Immature natural killer cell (primary cell): ENCODE measurements around the gene AFAP1L2. TPM values are rescaled to one million over a fixed set of nuclear protein-coding genes. Genes with fewer than 3 reads are reported as not detected.

Experiments
- DNase-seq, 3 donors: peaks; one replicate each; pipeline ENCODE4 v3.0.0; 2022; ENCODE audit warnings: mixed read lengths in 1 of 3
- H3K27ac Mint-ChIP-seq, 6 donors: one replicate each; pipeline ENCODE4 v1.8.0; 2020; ENCODE audit warnings: mixed read lengths in 6 of 6, mild to moderate bottlenecking in 5 of 6, inconsistent platforms in 4 of 6, moderate library complexity in 3 of 6
- H3K27me3 Mint-ChIP-seq, 3 donors: one replicate each; pipeline ENCODE4 v1.8.0; 2020 to 2021; ENCODE audit warnings: low read depth in 3 of 3, mild to moderate bottlenecking in 3 of 3, mixed read lengths in 3 of 3, moderate library complexity in 3 of 3, inconsistent platforms in 1 of 3
- H3K36me3 Mint-ChIP-seq, 3 donors: one replicate each; pipeline ENCODE4 v1.8.0; 2020; ENCODE audit warnings: mixed read lengths in 3 of 3, inconsistent platforms in 2 of 3, mild to moderate bottlenecking in 2 of 3
- H3K4me1 Mint-ChIP-seq, 2 donors: one replicate each; pipeline ENCODE4 v1.8.0; 2020; ENCODE audit warnings: inconsistent platforms in 2 of 2, mild to moderate bottlenecking in 2 of 2, mixed read lengths in 2 of 2, moderate library complexity in 1 of 2
- H3K4me3 Mint-ChIP-seq, 5 donors: one replicate each; pipeline ENCODE4 v1.8.0; 2020; ENCODE audit warnings: mild to moderate bottlenecking in 5 of 5, mixed read lengths in 5 of 5, inconsistent platforms in 3 of 5, moderate library complexity in 3 of 5
- H3K9me3 Mint-ChIP-seq, 6 donors: one replicate each; pipeline ENCODE4 v1.8.0; 2020; ENCODE audit warnings: mild to moderate bottlenecking in 6 of 6, mixed read lengths in 6 of 6, inconsistent platforms in 4 of 6, moderate library complexity in 3 of 6
- polyA plus RNA-seq, 3 donors: library from polyadenylated mRNA; unstranded; fragments of 300-500 nt; fragmentation: Illumina TruSeq; gene quantifications; one replicate each; pipeline ENCODE4 v1.2.3, GENCODE V29; 2021

Gene AFAP1L2
- polyA plus RNA-seq, 3 donors from 2014 or later: 0.61 to 2.0 (median 1.2) TPM

- H3K27me3 Mint-ChIP-seq: peaks cover 0 to 4% (median 2%) of the 10 kb centered on the region in 3 donors
- no peaks in the 10 kb centered on the region for H3K4me1 Mint-ChIP-seq
- H3K9me3 Mint-ChIP-seq: no peaks in the 10 kb centered on the region
- no peaks in the 10 kb centered on the region for H3K36me3 Mint-ChIP-seq
- DNase-seq: no peak
- no peak overlapping the region for H3K4me3 Mint-ChIP-seq
- H3K27ac Mint-ChIP-seq: no peak overlapping the region
Observed at GRCh38 chr10:114326795-114327194, 77.5 kb downstream of the AFAP1L2 start.

GRCh38 chr10:114323023-114323422, 81.3 kb downstream of the AFAP1L2 start:
- Mint-ChIP-seq H3K27me3 (peaks cover 0 to 5% (median 3%) of the 10 kb centered on the region in 3 donors), H3K4me1 (no peaks in the 10 kb centered on the region), H3K36me3 (no peaks in the 10 kb centered on the region), H3K9me3 (no peaks in the 10 kb centered on the region), H3K4me3 (no peak overlapping the region), H3K27ac (no peak overlapping the region)
- no peak for DNase-seq

GRCh38 chr10:114322344-114322743, 82.0 kb downstream of the AFAP1L2 start:
- Mint-ChIP-seq H3K27me3 (peaks cover 0 to 5% (median 3%) of the 10 kb centered on the region in 3 donors), H3K4me1 (no peaks in the 10 kb centered on the region), H3K36me3 (no peaks in the 10 kb centered on the region), H3K27ac (no peak overlapping the region), H3K9me3 (no peaks in the 10 kb centered on the region), H3K4me3 (no peak overlapping the region)
- DNase-seq: no peak

- Mint-ChIP-seq H3K9me3 (no peaks in the 10 kb centered on the region), H3K27ac (no peak overlapping the region), H3K36me3 (no peaks in the 10 kb centered on the region), H3K4me1 (no peaks in the 10 kb centered on the region), H3K4me3 (no peak overlapping the region), H3K27me3 (peaks cover 0 to 3% (median 3%) of the 10 kb centered on the region in 3 donors)
- DNase-seq: no peak
Observed at GRCh38 chr10:114320249-114321116, 83.8 kb downstream of the AFAP1L2 start.

GRCh38 chr10:114319406-114320248, 84.7 kb downstream of the AFAP1L2 start:
- Mint-ChIP-seq H3K9me3 (no peaks in the 10 kb centered on the region), H3K4me3 (no peak overlapping the region), H3K27me3 (peaks cover 0 to 5% (median 3%) of the 10 kb centered on the region in 3 donors), H3K4me1 (no peaks in the 10 kb centered on the region), H3K27ac (no peak overlapping the region), H3K36me3 (no peaks in the 10 kb centered on the region)
- no peak for DNase-seq

- Mint-ChIP-seq H3K4me3 (no peak overlapping the region), H3K27me3 (peaks cover 0 to 5% (median 2%) of the 10 kb centered on the region in 3 donors), H3K9me3 (no peaks in the 10 kb centered on the region), H3K27ac (no peak overlapping the region), H3K36me3 (no peaks in the 10 kb centered on the region), H3K4me1 (no peaks in the 10 kb centered on the region)
- no peak for DNase-seq
Observed at GRCh38 chr10:114316744-114317143, 87.6 kb downstream of the AFAP1L2 start.

GRCh38 chr10:114315566-114316420, 88.5 kb downstream of the AFAP1L2 start:
- no peaks in the 10 kb centered on the region for H3K36me3 Mint-ChIP-seq
- H3K9me3 Mint-ChIP-seq: no peaks in the 10 kb centered on the region
- no peak overlapping the region for H3K4me3 Mint-ChIP-seq
- peaks cover 2 to 5% (median 2%) of the 10 kb centered on the region in 3 donors for H3K27me3 Mint-ChIP-seq
- H3K27ac Mint-ChIP-seq: no peak overlapping the region
- no peak for DNase-seq
- no peaks in the 10 kb centered on the region for H3K4me1 Mint-ChIP-seq

- no peaks in the 10 kb centered on the region for H3K9me3 Mint-ChIP-seq
- DNase-seq: no peak
- H3K4me1 Mint-ChIP-seq: no peaks in the 10 kb centered on the region
- peaks cover 2% of the 10 kb centered on the region in 3 donors for H3K27me3 Mint-ChIP-seq
- no peak overlapping the region for H3K27ac Mint-ChIP-seq
- no peaks in the 10 kb centered on the region for H3K36me3 Mint-ChIP-seq
- H3K4me3 Mint-ChIP-seq: no peak overlapping the region
Observed at GRCh38 chr10:114313866-114314265, 90.4 kb downstream of the AFAP1L2 start.

GRCh38 chr10:114313139-114313538, 91.2 kb downstream of the AFAP1L2 start:
- no peak overlapping the region for H3K4me3 Mint-ChIP-seq

GRCh38 chr10:114311496-114312209, 92.6 kb downstream of the AFAP1L2 start:
- DNase-seq: no peak
- Mint-ChIP-seq H3K36me3 (no peaks in the 10 kb centered on the region), H3K4me3 (no peak overlapping the region), H3K27me3 (peaks cover 2 to 4% (median 2%) of the 10 kb centered on the region in 3 donors), H3K4me1 (no peaks in the 10 kb centered on the region), H3K27ac (no peak overlapping the region), H3K9me3 (no peaks in the 10 kb centered on the region)

More at GRCh38 chr10:114313139-114313538, 91.2 kb downstream of the AFAP1L2 start:
- Mint-ChIP-seq H3K27ac (no peak overlapping the region), H3K9me3 (no peaks in the 10 kb centered on the region), H3K27me3 (peaks cover 2% of the 10 kb centered on the region in 3 donors), H3K4me1 (no peaks in the 10 kb centered on the region), H3K36me3 (no peaks in the 10 kb centered on the region)
- DNase-seq: no peak

- DNase-seq: no peak
- Mint-ChIP-seq H3K36me3 (no peaks in the 10 kb centered on the region), H3K27me3 (peaks cover 2 to 6% (median 2%) of the 10 kb centered on the region in 3 donors), H3K9me3 (no peaks in the 10 kb centered on the region), H3K4me3 (no peak overlapping the region), H3K27ac (no peak overlapping the region), H3K4me1 (no peaks in the 10 kb centered on the region)
Observed at GRCh38 chr10:114311023-114311422, 93.3 kb downstream of the AFAP1L2 start.

- Mint-ChIP-seq H3K27me3 (peaks cover 2 to 6% (median 2%) of the 10 kb centered on the region in 3 donors), H3K36me3 (no peaks in the 10 kb centered on the region), H3K4me1 (no peaks in the 10 kb centered on the region), H3K27ac (no peak overlapping the region), H3K4me3 (no peak overlapping the region), H3K9me3 (no peaks in the 10 kb centered on the region)
- no peak for DNase-seq
Observed at GRCh38 chr10:114310346-114310745, 94.0 kb downstream of the AFAP1L2 start.

GRCh38 chr10:114309364-114309651, 95.0 kb downstream of the AFAP1L2 start:
- no peak for DNase-seq
- no peaks in the 10 kb centered on the region for H3K9me3 Mint-ChIP-seq
- no peaks in the 10 kb centered on the region for H3K36me3 Mint-ChIP-seq
- H3K4me1 Mint-ChIP-seq: peaks cover 2 to 4% of the 10 kb centered on the region in 2 donors
- H3K4me3 Mint-ChIP-seq: no peak overlapping the region
- H3K27me3 Mint-ChIP-seq: peaks cover under 1 to 6% (median 4%) of the 10 kb centered on the region in 3 donors
- no peak overlapping the region for H3K27ac Mint-ChIP-seq
